GM12874 (cell line): Measurements from ENCODE around the gene ELOVL2.

Source experiments
- TF ChIP-seq, protein P1 (sequence below): IDR thresholded peaks from 2 replicates; pipeline ENCODE4 v1.5.1; 2011; ENCODE audit warnings: low read depth, mild to moderate bottlenecking, control low read depth, low read length, moderate library complexity; ENCODE audit not compliant: insufficient read depth

ELOVL2 gene

DNA sequence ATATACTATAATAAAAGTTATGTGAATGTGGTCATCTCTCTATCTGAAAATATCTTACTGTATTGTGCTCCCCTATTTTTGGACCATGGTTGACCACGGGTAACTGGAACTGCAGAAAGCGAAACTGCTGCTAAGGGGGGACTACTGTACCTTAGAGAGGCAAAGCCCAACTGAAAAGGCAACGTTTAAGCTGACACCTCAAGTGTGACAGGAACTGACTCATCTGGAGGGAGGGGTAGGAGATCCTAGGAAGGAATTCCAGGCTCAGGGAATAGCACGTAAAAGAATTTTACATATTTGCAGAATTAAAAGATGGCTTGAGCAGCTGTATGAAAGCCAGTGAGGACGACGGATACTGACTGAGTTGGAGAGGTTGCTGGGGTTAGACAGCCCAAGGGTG is 34.8 kb downstream of the ELOVL2 start:
- TF ChIP-seq, protein P1, sequence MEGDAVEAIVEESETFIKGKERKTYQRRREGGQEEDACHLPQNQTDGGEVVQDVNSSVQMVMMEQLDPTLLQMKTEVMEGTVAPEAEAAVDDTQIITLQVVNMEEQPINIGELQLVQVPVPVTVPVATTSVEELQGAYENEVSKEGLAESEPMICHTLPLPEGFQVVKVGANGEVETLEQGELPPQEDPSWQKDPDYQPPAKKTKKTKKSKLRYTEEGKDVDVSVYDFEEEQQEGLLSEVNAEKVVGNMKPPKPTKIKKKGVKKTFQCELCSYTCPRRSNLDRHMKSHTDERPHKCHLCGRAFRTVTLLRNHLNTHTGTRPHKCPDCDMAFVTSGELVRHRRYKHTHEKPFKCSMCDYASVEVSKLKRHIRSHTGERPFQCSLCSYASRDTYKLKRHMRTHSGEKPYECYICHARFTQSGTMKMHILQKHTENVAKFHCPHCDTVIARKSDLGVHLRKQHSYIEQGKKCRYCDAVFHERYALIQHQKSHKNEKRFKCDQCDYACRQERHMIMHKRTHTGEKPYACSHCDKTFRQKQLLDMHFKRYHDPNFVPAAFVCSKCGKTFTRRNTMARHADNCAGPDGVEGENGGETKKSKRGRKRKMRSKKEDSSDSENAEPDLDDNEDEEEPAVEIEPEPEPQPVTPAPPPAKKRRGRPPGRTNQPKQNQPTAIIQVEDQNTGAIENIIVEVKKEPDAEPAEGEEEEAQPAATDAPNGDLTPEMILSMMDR: no peak

DNA sequence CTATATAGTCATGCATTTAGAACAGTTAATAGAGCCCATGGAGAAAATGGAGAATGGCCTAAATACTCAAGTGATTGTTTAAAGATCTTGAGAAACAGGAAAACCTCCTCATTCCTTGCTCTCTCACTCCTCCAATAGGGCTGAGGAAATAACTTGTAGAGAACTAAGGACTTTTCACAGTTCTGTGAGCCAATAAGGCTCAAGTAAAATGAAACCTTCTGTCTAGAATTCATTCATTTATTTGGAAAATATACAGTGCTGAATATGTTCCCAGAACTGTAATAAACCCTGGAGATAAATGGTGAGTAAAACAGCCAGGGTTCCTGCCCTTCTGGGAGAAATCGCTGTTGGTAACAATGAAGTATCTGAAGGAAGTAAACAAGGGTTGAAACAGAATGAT is 35.3 kb downstream of the ELOVL2 start:
- TF ChIP-seq, protein P1: no peak

DNA sequence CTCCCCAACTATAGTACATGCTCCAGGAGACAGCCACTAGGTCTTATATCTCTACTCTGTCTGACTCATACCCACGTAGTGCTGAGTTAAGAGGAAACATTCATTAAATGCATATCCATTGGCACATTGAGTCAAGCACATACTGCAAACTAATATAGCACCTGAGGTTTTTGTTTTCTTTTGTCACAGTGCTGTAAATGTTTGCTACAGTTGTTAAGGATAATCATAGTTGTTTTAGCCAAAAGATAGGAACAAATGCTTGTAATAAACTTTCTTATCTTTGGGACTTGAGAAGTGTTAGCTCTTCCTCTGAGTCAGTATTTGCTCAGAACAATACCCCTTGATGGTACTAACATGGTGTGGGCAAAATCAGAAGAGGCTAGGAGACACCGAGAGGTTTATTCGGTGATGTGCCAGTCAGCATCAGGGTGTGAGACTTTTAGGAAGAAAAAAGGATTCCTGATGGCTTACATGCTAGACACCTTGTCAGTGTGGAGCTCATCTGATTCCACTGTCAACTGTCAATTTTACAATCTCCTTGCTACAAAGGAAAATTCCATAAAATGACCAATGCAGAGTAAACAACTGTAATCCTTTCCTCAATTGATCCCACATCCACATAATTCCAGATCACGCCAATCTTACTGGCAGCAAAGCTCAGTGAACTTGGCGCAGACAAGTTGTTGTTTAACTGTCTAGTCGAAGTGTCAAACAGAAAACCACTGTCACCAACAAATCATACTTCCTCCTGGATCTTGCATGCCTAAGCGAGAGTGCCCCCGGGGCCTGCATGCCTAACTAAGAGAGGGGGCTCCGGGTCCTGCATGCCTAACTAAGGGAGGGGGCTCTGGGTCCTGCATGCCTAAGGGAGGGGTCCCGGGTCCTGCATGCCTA is 36.1 kb downstream of the ELOVL2 start:
- TF ChIP-seq, protein P1: no peak

DNA sequence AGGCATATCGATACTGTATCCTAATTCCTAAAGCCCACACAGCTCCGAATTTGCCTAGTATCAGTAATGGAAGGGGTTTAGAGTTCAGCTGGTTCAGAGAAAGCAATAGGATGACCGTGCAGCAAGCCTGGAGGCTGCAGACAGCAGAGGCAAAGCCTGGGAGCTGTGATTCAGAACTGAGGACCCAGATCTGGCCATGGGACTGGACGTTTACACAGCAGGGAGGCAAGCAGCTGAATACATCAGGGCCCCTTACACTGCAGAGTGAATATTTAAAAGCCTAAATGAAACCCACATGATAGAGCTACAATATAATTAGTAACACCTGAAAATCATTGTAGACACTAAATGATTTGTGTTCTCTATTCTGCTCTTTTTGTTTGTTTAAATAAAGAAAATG is 38.0 kb downstream of the ELOVL2 start:
- TF ChIP-seq, protein P1: no peak

DNA sequence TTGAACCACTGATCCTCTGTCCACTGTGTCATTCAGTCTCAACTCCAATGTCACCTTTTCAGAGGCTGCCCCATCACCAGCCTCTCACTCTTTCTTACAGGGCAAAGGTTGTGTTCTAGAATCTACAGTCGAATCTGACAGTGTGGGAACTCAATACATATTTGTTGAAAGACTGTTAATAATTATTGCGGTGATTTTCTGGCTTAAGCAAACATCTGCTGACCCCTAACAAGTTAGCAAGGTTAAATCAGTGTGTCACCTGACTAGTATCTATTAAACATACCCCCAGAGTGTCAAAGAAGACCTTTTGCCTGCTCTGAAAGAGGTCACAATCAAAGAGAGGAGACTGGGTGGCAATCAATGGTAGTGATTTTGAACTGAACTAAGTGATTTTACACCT is 41.9 kb downstream of the ELOVL2 start:
- TF ChIP-seq, protein P1: no peak

DNA sequence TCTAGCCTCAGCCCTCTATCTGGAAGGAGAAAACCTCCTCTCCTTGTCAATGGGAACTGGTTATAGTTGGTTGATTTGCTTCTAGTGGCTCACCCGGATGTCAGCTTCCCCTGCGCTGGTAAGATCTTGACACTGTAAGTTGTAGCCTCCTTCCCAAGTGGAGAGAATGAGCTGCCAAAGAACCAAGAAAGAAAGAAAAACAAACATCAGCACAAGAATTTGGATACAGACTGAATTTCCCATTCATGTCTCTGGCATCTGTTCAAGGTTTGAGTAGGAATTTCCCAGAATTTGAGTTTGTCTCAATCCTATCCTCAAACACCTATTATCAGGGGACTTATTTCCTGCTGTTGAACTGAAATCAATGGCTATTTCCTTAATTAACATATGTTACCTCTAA is 44.1 kb downstream of the ELOVL2 start:
- TF ChIP-seq, protein P1: no peak

DNA sequence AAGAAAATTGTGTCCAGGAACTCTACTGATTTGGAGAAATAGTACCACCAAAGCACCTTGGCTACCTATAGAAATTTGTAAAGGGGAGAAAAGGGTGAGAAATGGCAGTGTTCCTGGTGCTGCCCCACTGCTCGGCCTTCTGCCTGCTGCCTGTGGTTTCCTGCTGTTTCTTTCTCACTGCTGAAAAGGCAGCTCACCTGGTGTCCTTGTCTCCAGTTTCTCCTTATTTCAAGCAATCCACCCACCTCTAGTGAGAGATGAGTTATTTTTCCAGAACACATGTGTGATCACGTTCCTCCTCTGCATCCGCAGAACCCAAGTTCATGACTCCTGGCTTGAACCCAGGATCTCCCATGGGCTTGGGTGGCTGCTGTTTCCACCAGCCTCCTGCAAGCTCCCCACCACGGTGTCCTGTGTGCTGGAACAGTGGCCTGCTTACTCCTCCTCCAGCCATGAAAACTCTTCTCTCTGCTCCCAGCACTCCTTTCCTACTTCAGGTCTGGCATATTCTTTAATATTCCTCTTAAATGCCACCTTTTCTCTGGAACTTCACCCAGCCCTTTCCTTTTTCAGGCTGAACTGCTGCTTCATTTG is 48.9 kb downstream of the ELOVL2 start:
- TF ChIP-seq, protein P1: no peak
